ENCODE results near the gene SLC9A7. TPM values are rescaled to one million over a fixed set of nuclear protein-coding genes. Genes with fewer than 3 reads are reported as not detected.

SLC9A7 gene
- polyA plus RNA-seq, 3 donors, result 4.3 to 4.7 (median 4.5) TPM

GRCh38 chrX:46577221-46578005 lies 181.5 kb downstream of the SLC9A7 start:
- DNase-seq (ENCODE audit: low read depth in 3 of 3, low spot score in 2 of 3), result no peak

- DNase-seq (ENCODE audit: low read depth in 3 of 3, low spot score in 2 of 3), result no peak
Measured at GRCh38 chrX:46576458-46576857, 182.5 kb downstream of the SLC9A7 start.

GRCh38 chrX:46575991-46576392 lies 182.9 kb downstream of the SLC9A7 start:
- DNase-seq (ENCODE audit: low read depth in 3 of 3, low spot score in 2 of 3), result no peak

- no peak for DNase-seq (ENCODE audit: low read depth in 3 of 3, low spot score in 2 of 3)
Measured at GRCh38 chrX:46575586-46575985, 183.3 kb downstream of the SLC9A7 start.

- DNase-seq (ENCODE audit: low read depth in 3 of 3, low spot score in 2 of 3), result no peak
Measured at GRCh38 chrX:46574774-46575381, 184.0 kb downstream of the SLC9A7 start.

- no peak for DNase-seq (ENCODE audit: low read depth in 3 of 3, low spot score in 2 of 3)
Measured at GRCh38 chrX:46573892-46574773, 184.8 kb downstream of the SLC9A7 start.

- DNase-seq (ENCODE audit: low read depth in 3 of 3, low spot score in 2 of 3), result no peak
Measured at GRCh38 chrX:46573331-46573891, 185.5 kb downstream of the SLC9A7 start, which contains the start of gene CHST7. Gene CHST7, plus strand, starts transcription at chrX:46573765. Its CDS starts 167 bp downstream, at chrX:46573932.

- DNase-seq (ENCODE audit: low read depth in 3 of 3, low spot score in 2 of 3), result no peak
Measured at GRCh38 chrX:46572340-46572936, 186.5 kb downstream of the SLC9A7 start.

GRCh38 chrX:46571423-46572339 lies 187.2 kb downstream of the SLC9A7 start:
- no peak for DNase-seq (ENCODE audit: low read depth in 3 of 3, low spot score in 2 of 3)

- DNase-seq (ENCODE audit: low read depth in 3 of 3, low spot score in 2 of 3), result no peak
Measured at GRCh38 chrX:46569621-46570020, 189.3 kb downstream of the SLC9A7 start.

- DNase-seq (ENCODE audit: low read depth in 3 of 3, low spot score in 2 of 3), result no peak
Measured at GRCh38 chrX:46567388-46567787, 191.5 kb downstream of the SLC9A7 start.

- no peak for DNase-seq (ENCODE audit: low read depth in 3 of 3, low spot score in 2 of 3)
Measured at GRCh38 chrX:46561824-46562657, 196.9 kb downstream of the SLC9A7 start.

GRCh38 chrX:46559062-46559461 lies 199.9 kb downstream of the SLC9A7 start:
- no peak for DNase-seq (ENCODE audit: low read depth in 3 of 3, low spot score in 2 of 3)

GRCh38 chrX:46554942-46555341 lies 204.0 kb downstream of the SLC9A7 start:
- DNase-seq (ENCODE audit: low read depth in 3 of 3, low spot score in 2 of 3), result no peak

GRCh38 chrX:46553935-46554334 lies 205.0 kb downstream of the SLC9A7 start:
- DNase-seq (ENCODE audit: low read depth in 3 of 3, low spot score in 2 of 3), result no peak

GRCh38 chrX:46551494-46552128 lies 207.3 kb downstream of the SLC9A7 start:
- DNase-seq (ENCODE audit: low read depth in 3 of 3, low spot score in 2 of 3), result no peak

GRCh38 chrX:46549914-46550313 lies 209.0 kb downstream of the SLC9A7 start:
- no peak for DNase-seq (ENCODE audit: low read depth in 3 of 3, low spot score in 2 of 3)
